OCI-LY3 (cell line): Measurements from ENCODE around the gene DYNC2I2.

Experiments used
- H2AFZ ChIP-seq: fragments of 200-600, 300-600 bp; shearing (Covaris generic); 2 replicates; pipeline ENCODE4 v1.6.0; 2014; ENCODE audit warnings: antibody characterized with exemption, low read depth, low read length
- H3K27ac ChIP-seq: fragments of 200-600, 300-600 bp; sonication (generic); 2 replicates; pipeline ENCODE4 v1.5.1; 2014; ENCODE audit warnings: mild to moderate bottlenecking, low read length, moderate library complexity, mixed read lengths
- H3K27me3 ChIP-seq: fragments of 200-600, 300-600 bp; sonication (generic); 2 replicates; pipeline ENCODE4 v1.6.1; 2014; ENCODE audit warnings: low read depth, low read length, mixed read lengths
- H3K36me3 ChIP-seq: fragments of 200-600, 300-600 bp; sonication (generic); replicated peaks from 2 replicates; pipeline ENCODE3; 2014; ENCODE audit warnings: low read depth, low read length, mixed read lengths
- H3K4me1 ChIP-seq: fragments of 300-600, 200-600 bp; sonication (generic); 2 replicates; pipeline ENCODE4 v1.6.1; 2014; ENCODE audit warnings: low read length, mixed read lengths
- H3K4me2 ChIP-seq: fragments of 200-600, 300-600 bp; sonication (generic); 2 replicates; pipeline ENCODE4 v1.6.1; 2014; ENCODE audit warnings: low read length, mixed read lengths
- H3K4me3 ChIP-seq: fragments of 300-600, 200-600 bp; sonication (generic); 2 replicates; pipeline ENCODE4 v1.5.1; 2014; ENCODE audit warnings: antibody characterized with exemption, mild to moderate bottlenecking, low read length, moderate library complexity
- H3K79me2 ChIP-seq: fragments of 300-600, 200-600 bp; shearing (Covaris generic); 2 replicates; pipeline ENCODE4 v1.6.1; 2014; ENCODE audit warnings: mild to moderate bottlenecking, low read length, mixed read lengths
- H3K9ac ChIP-seq: fragments of 300-600, 200-600 bp; shearing (Covaris generic); 2 replicates; pipeline ENCODE4 v1.6.0; 2014; ENCODE audit warnings: mild to moderate bottlenecking, low read length, moderate library complexity
- H3K9me3 ChIP-seq: fragments of 200-600, 300-600 bp; shearing (Covaris generic); 2 replicates; pipeline ENCODE4 v1.6.1; 2014; ENCODE audit warnings: low read length, mixed read lengths; ENCODE audit not compliant: insufficient read depth
- H4K20me1 ChIP-seq: fragments of 200-600, 300-600 bp; sonication (generic); 2 replicates; pipeline ENCODE4 v1.6.1; 2016; ENCODE audit warnings: low read length, mixed read lengths; ENCODE audit not compliant: insufficient read depth
- CTCF ChIP-seq: fragments of 200-600, 300-600 bp; sonication (generic); IDR thresholded peaks from 2 replicates; pipeline ENCODE4 v1.5.1; 2014; ENCODE audit warnings: antibody characterized with exemption, low read length, low read depth
- EZH2phosphoT487 ChIP-seq: fragments of 200-600 bp; shearing (Covaris generic); IDR thresholded peaks from 2 replicates; pipeline ENCODE4 v1.6.1; 2018; ENCODE audit warnings: antibody characterized with exemption, mixed run types, low read depth

DYNC2I2 gene

GRCh38 chr9:128634111-128634510, 22.5 kb downstream of the DYNC2I2 start:
- H3K9me3 ChIP-seq, result no peaks in the 10 kb centered on the region
- H3K9ac ChIP-seq, result no peak overlapping the region
- peaks cover 33% of the 10 kb centered on the region for H3K36me3 ChIP-seq
- no peaks in the 10 kb centered on the region for H4K20me1 ChIP-seq
- no peak overlapping the region for H3K4me3 ChIP-seq
- H3K27me3 ChIP-seq, result no peaks in the 10 kb centered on the region
- H3K79me2 ChIP-seq, result no peaks in the 10 kb centered on the region
- H2AFZ ChIP-seq, result no peak overlapping the region
- H3K27ac ChIP-seq, result no peak overlapping the region
- TF ChIP-seq CTCF (no peak), EZH2phosphoT487 (no peak)
- no peak overlapping the region for H3K4me2 ChIP-seq
- no peaks in the 10 kb centered on the region for H3K4me1 ChIP-seq

GRCh38 chr9:128633601-128634000, 23.0 kb downstream of the DYNC2I2 start:
- no peaks in the 10 kb centered on the region for H3K9me3 ChIP-seq
- H3K79me2 ChIP-seq, result no peaks in the 10 kb centered on the region
- no peak overlapping the region for H3K4me3 ChIP-seq
- no peaks in the 10 kb centered on the region for H3K27me3 ChIP-seq
- no peaks in the 10 kb centered on the region for H3K4me1 ChIP-seq
- no peaks in the 10 kb centered on the region for H4K20me1 ChIP-seq
- H3K27ac ChIP-seq, result no peak overlapping the region
- H3K9ac ChIP-seq, result no peak overlapping the region
- TF ChIP-seq CTCF (no peak), EZH2phosphoT487 (no peak)
- H3K36me3 ChIP-seq, result peaks cover 32% of the 10 kb centered on the region
- H3K4me2 ChIP-seq, result no peak overlapping the region
- no peak overlapping the region for H2AFZ ChIP-seq

- H3K36me3 ChIP-seq, result peaks cover 33% of the 10 kb centered on the region
- H3K27me3 ChIP-seq, result no peaks in the 10 kb centered on the region
- no peak overlapping the region for H3K9ac ChIP-seq
- H4K20me1 ChIP-seq, result no peaks in the 10 kb centered on the region
- H3K27ac ChIP-seq, result no peak overlapping the region
- H3K9me3 ChIP-seq, result no peaks in the 10 kb centered on the region
- H2AFZ ChIP-seq, result no peak overlapping the region
- H3K4me1 ChIP-seq, result no peaks in the 10 kb centered on the region
- no peak overlapping the region for H3K4me2 ChIP-seq
- H3K79me2 ChIP-seq, result no peaks in the 10 kb centered on the region
- TF ChIP-seq EZH2phosphoT487 (no peak), CTCF (no peak)
- H3K4me3 ChIP-seq, result no peak overlapping the region
These were observed 23.6 kb downstream of the DYNC2I2 start for GRCh38 chr9:128633057-128633456.

GRCh38 chr9:128632486-128632885, 24.2 kb downstream of the DYNC2I2 start:
- H3K36me3 ChIP-seq, result peaks cover 33% of the 10 kb centered on the region
- no peaks in the 10 kb centered on the region for H3K27me3 ChIP-seq
- no peaks in the 10 kb centered on the region for H4K20me1 ChIP-seq
- H3K9ac ChIP-seq, result no peak overlapping the region
- TF ChIP-seq CTCF, result no peak
- TF ChIP-seq EZH2phosphoT487, result no peak
- no peaks in the 10 kb centered on the region for H3K9me3 ChIP-seq
- H3K4me3 ChIP-seq, result no peak overlapping the region
- H3K27ac ChIP-seq, result no peak overlapping the region
- no peak overlapping the region for H3K4me2 ChIP-seq
- H3K4me1 ChIP-seq, result no peaks in the 10 kb centered on the region
- no peaks in the 10 kb centered on the region for H3K79me2 ChIP-seq
- H2AFZ ChIP-seq, result no peak overlapping the region
